GM13977 (cell line): Measurements from ENCODE around the gene CNTNAP2.

Source experiments
- DNase-seq: peaks from one replicate; pipeline ENCODE4 v3.0.0; 2012; ENCODE audit warnings: low spot score
- CTCF ChIP-seq: IDR thresholded peaks from 2 replicates; pipeline ENCODE4 v1.5.1; 2012; ENCODE audit warnings: mild to moderate bottlenecking, control low read depth; ENCODE audit not compliant: insufficient read depth; ENCODE audit errors: extremely low read depth, missing control alignments
- in situ Hi-C: fragments of 300-500 bp; cut with MboI; formaldehyde crosslinking; loops from one replicate; pipeline ENCODE4 v1.12.0; 2022; ENCODE audit warnings: low sequenced_read_pairs, low pct_unique_long_range_greater_than_20kb, mixed read lengths, inconsistent platforms; ENCODE audit not compliant: unreplicated experiment

The CNTNAP2 gene

GRCh38 chr7:146731185-146731584, 614.6 kb downstream of the CNTNAP2 start:
- in situ Hi-C loops, result no loop called here
- no peak for TF ChIP-seq CTCF
- DNase-seq, result no peak

GRCh38 chr7:146735992-146736391, 619.4 kb downstream of the CNTNAP2 start:
- DNase-seq, result no peak
- in situ Hi-C loops, result no loop called here
- TF ChIP-seq CTCF, result no peak

GRCh38 chr7:146736446-146737190, 620.0 kb downstream of the CNTNAP2 start:
- in situ Hi-C loops, result no loop called here
- no peak for DNase-seq
- no peak for TF ChIP-seq CTCF

- no peak for DNase-seq
- no peak for TF ChIP-seq CTCF
- in situ Hi-C loops, result no loop called here
Measured at GRCh38 chr7:146740039-146740438, 623.4 kb downstream of the CNTNAP2 start.

- DNase-seq, result no peak
- no peak for TF ChIP-seq CTCF
- in situ Hi-C loops, result no loop called here
Measured at GRCh38 chr7:146741911-146742310, 625.3 kb downstream of the CNTNAP2 start.

- no peak for TF ChIP-seq CTCF
- in situ Hi-C loops, result no loop called here
- DNase-seq, result no peak
Measured at GRCh38 chr7:146754385-146754784, 637.8 kb downstream of the CNTNAP2 start.
